GM20000 (cell line): Measurements from ENCODE around the gene CYP19A1.

ENCODE experiments used
- DNase-seq: peaks from one replicate; pipeline ENCODE4 v3.0.0; 2012; ENCODE audit warnings: low spot score
- TF ChIP-seq, protein P1 (sequence below): IDR thresholded peaks from 2 replicates; pipeline ENCODE4 v1.5.1; 2012; ENCODE audit warnings: mild to moderate bottlenecking, control low read depth; ENCODE audit errors: extremely low read depth, missing control alignments

CYP19A1 gene

DNA sequence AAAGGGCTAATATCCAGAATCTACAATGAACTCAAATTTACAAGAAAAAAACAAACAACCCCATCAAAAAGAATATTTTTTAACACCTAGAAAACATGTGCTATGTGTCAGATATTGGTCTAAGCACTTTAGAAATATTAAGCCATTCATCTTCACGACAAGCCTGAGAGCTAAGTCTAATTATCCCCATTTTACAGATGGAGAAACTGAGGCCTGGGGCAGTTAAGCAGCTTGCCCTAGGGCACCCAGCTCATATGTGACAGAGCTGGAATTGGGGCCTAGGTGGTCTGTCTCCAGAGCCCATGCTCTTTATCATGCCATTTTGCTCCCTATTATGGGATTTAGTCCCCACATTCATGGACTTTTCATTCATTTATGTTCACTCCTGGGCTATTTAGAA, 92.8 kb downstream of the CYP19A1 start:
- DNase-seq, result no peak
- TF ChIP-seq, protein P1, sequence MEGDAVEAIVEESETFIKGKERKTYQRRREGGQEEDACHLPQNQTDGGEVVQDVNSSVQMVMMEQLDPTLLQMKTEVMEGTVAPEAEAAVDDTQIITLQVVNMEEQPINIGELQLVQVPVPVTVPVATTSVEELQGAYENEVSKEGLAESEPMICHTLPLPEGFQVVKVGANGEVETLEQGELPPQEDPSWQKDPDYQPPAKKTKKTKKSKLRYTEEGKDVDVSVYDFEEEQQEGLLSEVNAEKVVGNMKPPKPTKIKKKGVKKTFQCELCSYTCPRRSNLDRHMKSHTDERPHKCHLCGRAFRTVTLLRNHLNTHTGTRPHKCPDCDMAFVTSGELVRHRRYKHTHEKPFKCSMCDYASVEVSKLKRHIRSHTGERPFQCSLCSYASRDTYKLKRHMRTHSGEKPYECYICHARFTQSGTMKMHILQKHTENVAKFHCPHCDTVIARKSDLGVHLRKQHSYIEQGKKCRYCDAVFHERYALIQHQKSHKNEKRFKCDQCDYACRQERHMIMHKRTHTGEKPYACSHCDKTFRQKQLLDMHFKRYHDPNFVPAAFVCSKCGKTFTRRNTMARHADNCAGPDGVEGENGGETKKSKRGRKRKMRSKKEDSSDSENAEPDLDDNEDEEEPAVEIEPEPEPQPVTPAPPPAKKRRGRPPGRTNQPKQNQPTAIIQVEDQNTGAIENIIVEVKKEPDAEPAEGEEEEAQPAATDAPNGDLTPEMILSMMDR, result no peak

DNA sequence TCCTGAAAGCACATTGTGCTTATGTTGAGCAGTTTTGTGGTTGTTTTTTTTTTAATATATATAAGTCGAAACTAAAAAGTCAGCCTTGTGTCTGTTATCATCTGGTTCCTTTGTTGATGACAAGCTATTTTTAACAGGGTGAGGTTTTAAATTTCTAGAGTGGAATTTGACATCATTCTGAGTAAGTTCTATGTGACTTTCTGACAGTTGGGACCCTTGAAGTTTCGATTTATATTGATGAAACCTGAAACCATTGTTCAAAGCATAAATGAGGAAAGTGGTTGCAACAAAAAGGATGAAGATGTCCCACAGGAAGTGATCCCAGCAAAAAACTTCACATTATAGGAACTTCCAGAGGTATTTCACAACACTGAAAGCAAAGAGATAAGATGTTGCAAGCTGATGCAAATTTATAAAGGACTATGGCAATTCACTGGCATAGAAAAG, 94.0 kb downstream of the CYP19A1 start:
- no peak for DNase-seq
- TF ChIP-seq, protein P1, result no peak

DNA sequence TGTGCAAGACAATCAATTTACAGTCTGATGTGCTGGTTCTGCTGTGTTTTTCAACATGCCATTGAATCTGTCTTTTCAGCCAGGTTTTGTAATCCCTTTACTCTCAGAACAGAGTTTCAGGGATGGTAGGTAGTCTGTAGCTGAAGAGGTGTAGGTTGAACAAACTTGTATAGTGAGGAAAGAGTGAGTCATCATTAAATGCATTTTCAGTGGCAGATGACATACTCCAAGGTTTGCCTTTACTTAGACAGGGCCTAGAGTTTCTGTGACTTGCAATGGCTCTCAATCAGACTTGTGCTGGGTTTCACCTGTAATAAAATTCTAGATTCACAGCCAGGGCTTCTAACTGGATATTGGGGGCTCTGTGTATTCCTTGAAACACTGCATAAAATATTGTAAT, 94.6 kb downstream of the CYP19A1 start:
- TF ChIP-seq, protein P1, result no peak
- no peak for DNase-seq

DNA sequence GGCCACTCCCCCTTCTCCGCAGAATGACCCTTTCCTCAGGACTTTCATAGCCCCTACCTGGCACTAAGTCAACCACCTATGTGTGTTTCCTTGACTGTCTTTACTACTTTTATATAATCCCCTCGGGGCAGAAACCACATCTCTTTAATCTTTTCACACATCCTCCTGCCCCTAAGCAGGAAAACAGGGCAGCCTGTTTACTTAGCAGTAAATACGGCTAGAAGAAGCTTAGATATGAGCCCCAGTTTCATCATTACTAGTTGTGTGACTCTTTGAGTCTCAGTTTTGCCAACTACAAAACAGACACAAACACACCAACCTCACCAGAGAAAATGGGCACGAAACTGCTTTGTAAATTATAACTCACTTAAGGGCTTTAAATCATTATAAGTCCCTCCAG, 98.3 kb downstream of the CYP19A1 start:
- no peak for DNase-seq
- TF ChIP-seq, protein P1, result no peak

DNA sequence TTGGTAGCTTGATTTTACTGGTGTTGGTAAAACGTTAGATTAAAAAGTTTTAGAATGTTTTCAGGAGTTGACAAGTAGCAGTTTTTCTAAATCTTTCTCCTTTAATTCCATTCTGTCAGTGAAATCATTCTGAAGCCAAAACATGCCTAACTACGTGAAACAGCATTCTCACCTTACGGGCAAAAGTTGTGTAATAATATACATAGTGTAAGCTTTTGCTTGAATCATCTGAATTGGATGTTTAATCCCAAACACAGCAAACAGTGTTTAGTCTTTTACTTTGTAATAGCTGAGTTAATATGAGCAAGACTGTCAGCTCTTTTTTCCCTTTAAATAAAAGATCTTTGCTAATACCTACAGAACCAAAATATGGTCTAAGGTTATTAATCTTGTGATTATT, 100.6 kb downstream of the CYP19A1 start:
- TF ChIP-seq, protein P1, result no peak
- DNase-seq, result no peak

DNA sequence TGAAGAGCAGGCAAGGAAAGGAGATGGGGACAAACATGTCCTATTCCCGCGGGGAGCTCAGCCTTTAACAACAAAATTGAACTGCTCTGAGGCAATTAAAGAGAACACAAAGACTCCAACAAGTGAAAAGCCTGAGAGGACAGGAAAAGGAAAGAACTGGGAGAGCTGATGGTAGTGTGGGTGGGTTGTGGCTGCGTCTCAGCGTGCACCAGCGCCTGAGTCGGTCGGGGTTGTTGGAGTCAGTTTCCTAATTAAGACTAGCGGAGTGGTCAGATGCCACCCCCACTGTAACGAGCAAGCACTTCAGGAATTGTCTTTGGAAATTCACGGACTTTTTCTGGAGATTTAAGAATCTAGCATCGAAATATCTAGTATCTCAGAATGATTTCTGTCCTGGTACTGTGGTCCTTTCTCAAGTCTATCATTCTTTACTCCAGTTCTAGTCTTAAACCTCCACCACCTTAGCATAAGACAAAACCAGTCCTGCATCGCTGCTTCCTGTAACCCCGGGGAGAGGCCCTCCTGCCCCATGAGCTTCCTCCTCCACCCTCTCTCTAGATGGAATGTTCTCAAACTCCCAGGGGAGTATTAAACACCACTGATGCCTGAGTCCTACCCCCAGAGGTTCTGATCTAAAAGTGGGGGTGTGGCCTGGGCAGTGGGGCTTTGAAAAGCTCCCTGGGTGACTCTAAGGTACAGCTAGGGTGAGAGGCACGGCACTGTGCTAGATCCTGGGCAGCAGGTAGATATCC, 104.0 kb downstream of the CYP19A1 start:
- DNase-seq, result no peak
- TF ChIP-seq, protein P1, result no peak

DNA sequence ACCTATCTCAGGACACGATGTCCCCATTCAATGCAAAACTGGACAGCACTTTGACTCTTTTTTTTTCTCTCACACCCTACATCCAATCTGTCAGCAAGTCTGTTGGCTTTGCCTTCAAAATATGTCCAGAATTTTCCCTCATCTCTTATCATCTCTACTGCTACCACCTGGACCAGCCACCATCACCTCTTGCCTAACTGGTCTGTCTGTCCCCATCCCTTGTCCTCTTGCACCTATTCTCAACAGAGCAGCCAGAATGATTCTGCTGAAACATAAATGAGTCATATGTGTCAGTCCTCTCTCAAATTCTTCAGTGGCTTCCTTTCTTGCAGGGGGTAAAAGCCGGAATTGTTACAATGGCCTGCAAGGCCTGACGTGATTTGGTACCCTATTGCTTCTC, 105.8 kb downstream of the CYP19A1 start:
- TF ChIP-seq, protein P1, result no peak
- no peak for DNase-seq
